Ishikawa (cell line): Measurements from ENCODE around the gene SEC16A.

Experiments used
- CEBPB ChIP-seq: IDR thresholded peaks from 2 replicates; pipeline ENCODE4 v1.6.1; 2012
- CREB1 ChIP-seq: IDR thresholded peaks from 2 replicates; pipeline ENCODE4 v1.6.1; 2012; ENCODE audit warnings: low read depth
- EGR1 ChIP-seq: IDR thresholded peaks from 2 replicates; pipeline ENCODE4 v1.6.1; 2012
- EP300 ChIP-seq: IDR thresholded peaks from 2 replicates; pipeline ENCODE4 v1.6.1; 2012; ENCODE audit warnings: borderline replicate concordance
- FOXM1 ChIP-seq: IDR thresholded peaks from 2 replicates; pipeline ENCODE4 v1.6.1; 2012; ENCODE audit warnings: low read depth, borderline replicate concordance
- MAX ChIP-seq: IDR thresholded peaks from 2 replicates; pipeline ENCODE4 v1.6.1; 2012
- NFIC ChIP-seq: IDR thresholded peaks from 2 replicates; pipeline ENCODE4 v1.6.1; 2012
- RAD21 ChIP-seq: IDR thresholded peaks from 2 replicates; pipeline ENCODE4 v1.6.1; 2012; ENCODE audit warnings: low read depth
- REST ChIP-seq: IDR thresholded peaks from 2 replicates; pipeline ENCODE4 v1.6.1; 2012; ENCODE audit warnings: low read depth, mild to moderate bottlenecking
- TAF1 ChIP-seq: IDR thresholded peaks from 2 replicates; pipeline ENCODE4 v1.6.1; 2012; ENCODE audit warnings: low read depth, mild to moderate bottlenecking
- TCF12 ChIP-seq: IDR thresholded peaks from 2 replicates; pipeline ENCODE4 v1.6.1; 2012; ENCODE audit warnings: low read depth
- TEAD4 ChIP-seq: IDR thresholded peaks from 2 replicates; pipeline ENCODE4 v1.6.1; 2012
- USF1 ChIP-seq: IDR thresholded peaks from 2 replicates; pipeline ENCODE4 v1.6.1; 2012
- YY1 ChIP-seq: IDR thresholded peaks from 2 replicates; pipeline ENCODE4 v1.6.1; 2012; ENCODE audit warnings: low read depth
- ZBTB7A ChIP-seq: IDR thresholded peaks from 2 replicates; pipeline ENCODE4 v1.6.1; 2012; ENCODE audit warnings: low read depth

SEC16A gene

GRCh38 chr9:136482793-136483588 lies at the start of gene SEC16A:
TSS of gene SEC16A (minus strand) at chr9:136483040. CDS start at chr9:136477615, 5,425 bp downstream.
- no peak for TF ChIP-seq USF1
- peak; percentile 95 for TF ChIP-seq YY1
- TF ChIP-seq TCF12: peak; percentile 36; the same call in 1 of the 2 replicates
- no peak for TF ChIP-seq EGR1
- no peak for TF ChIP-seq FOXM1
- TF ChIP-seq MAX: peak; percentile 57; the same call in 1 of the 2 replicates
- TF ChIP-seq EP300: no peak
- TF ChIP-seq RAD21: no peak
- peak; percentile 88 for TF ChIP-seq TAF1
- no peak for TF ChIP-seq NFIC
- TF ChIP-seq ZBTB7A: no peak
- TF ChIP-seq TEAD4: no peak
- peak; percentile 20; the same call in 1 of the 2 replicates for TF ChIP-seq CEBPB
- TF ChIP-seq CREB1: peak; percentile 92
- TF ChIP-seq REST: no peak

- no peak for TF ChIP-seq EP300
- TF ChIP-seq USF1: no peak
- no peak for TF ChIP-seq NFIC
Observed at GRCh38 chr9:136531904-136532798, 49.3 kb upstream of the SEC16A start.

GRCh38 chr9:136531186-136531903 lies 48.5 kb upstream of the SEC16A start:
- TF ChIP-seq RAD21: no peak
- TF ChIP-seq ZBTB7A: no peak
- no peak for TF ChIP-seq YY1
- no peak for TF ChIP-seq TCF12
- TF ChIP-seq REST: no peak

GRCh38 chr9:136530461-136531089 lies 47.7 kb upstream of the SEC16A start:
- TF ChIP-seq CEBPB (no peak), ZBTB7A (0 out of 2 replicates have a peak, but pooled peaks have one; percentile 10), MAX (no peak)
